CD4-positive, alpha-beta T cell (primary cell): ENCODE data around the gene HIGD1B. TPM values are rescaled to one million over a fixed set of nuclear protein-coding genes. Genes with fewer than 3 reads are reported as not detected.

Experiments used
- ATAC-seq: fragments of 200-7000 bp; cut with Tn5 transposase; one replicate; pipeline ENCODE4 v1.10.0; 2022; ENCODE audit warnings: mild to moderate bottlenecking; ENCODE audit not compliant: poor library complexity
- CTCF ChIA-PET: fragments of 350-600 bp; sonication (Branson Sonifier 250); formaldehyde crosslinking; loops from one replicate; lab custom pipeline; 2021; ENCODE audit warnings: antibody characterized with exemption, inconsistent platforms; lab: Charles Lee
- POLR2A ChIA-PET: fragments of 350-600 bp; sonication (Branson Sonifier 250); formaldehyde crosslinking; loops from one replicate; lab custom pipeline; 2021; ENCODE audit warnings: antibody characterized with exemption, inconsistent platforms; lab: Charles Lee
- DNase-seq, 14 experiments: peaks; one replicate each; pipeline ENCODE4 v3.0.0-alpha.2; 2013 to 2020; ENCODE audit warnings: mixed read lengths in 2 of 14
- H3K27ac ChIP-seq, 2 donors: one replicate each; pipeline versions ENCODE4 v1.5.1 to v1.7.0; 2013; ENCODE audit warnings: low read length in 2 of 2, low read depth in 1 of 2, mild to moderate bottlenecking in 1 of 2
- H3K27me3 ChIP-seq, 2 experiments: 1 replicate in 1 of 2; 2 replicates in 1 of 2; pipeline versions ENCODE4 v1.6.1 to v1.7.0; 2013; ENCODE audit warnings: low read length in 2 of 2, control low read depth in 1 of 2, mild to moderate bottlenecking in 1 of 2, moderate library complexity in 1 of 2; ENCODE audit not compliant: insufficient read depth in 2 of 2, control insufficient read depth in 1 of 2
- H3K36me3 ChIP-seq: one replicate; pipeline ENCODE4 v1.6.1; 2013; ENCODE audit warnings: low read length, control low read depth; ENCODE audit not compliant: insufficient read depth
- H3K4me1 ChIP-seq: one replicate; pipeline ENCODE4 v1.6.1; 2013; ENCODE audit warnings: low read length, control low read depth; ENCODE audit not compliant: insufficient read depth
- H3K4me3 ChIP-seq: one replicate; pipeline ENCODE4 v1.5.1; 2013; ENCODE audit warnings: mild to moderate bottlenecking, low read length, moderate library complexity
- H3K9me3 ChIP-seq, 2 experiments: 1 replicate in 1 of 2; 2 replicates in 1 of 2; pipeline versions ENCODE4 v1.6.1 to v1.7.0; 2013; ENCODE audit warnings: low read length in 2 of 2, mild to moderate bottlenecking in 2 of 2, control low read depth in 1 of 2, moderate library complexity in 1 of 2; ENCODE audit not compliant: control insufficient read depth in 1 of 2, insufficient read depth in 1 of 2
- H3K27ac Mint-ChIP-seq: one replicate; pipeline ENCODE4 v1.8.0; 2020; ENCODE audit warnings: mixed read lengths
- H3K27me3 Mint-ChIP-seq: one replicate; pipeline ENCODE4 v1.8.0; 2021; ENCODE audit warnings: mixed read lengths
- H3K36me3 Mint-ChIP-seq: one replicate; pipeline ENCODE4 v1.8.0; 2021; ENCODE audit warnings: low read depth, mixed read lengths
- H3K4me1 Mint-ChIP-seq: one replicate; pipeline ENCODE4 v1.8.0; 2021; ENCODE audit warnings: low read depth, mixed read lengths
- H3K4me3 Mint-ChIP-seq: one replicate; pipeline ENCODE4 v1.8.0; 2020; ENCODE audit warnings: mild to moderate bottlenecking, mixed read lengths
- H3K9me3 Mint-ChIP-seq: one replicate; pipeline ENCODE4 v1.8.0; 2020; ENCODE audit warnings: mixed read lengths
- CTCF ChIP-seq: fragments of 200-600 bp; IDR thresholded peaks from one replicate; pipeline ENCODE4 v1.8.0; 2022; ENCODE audit warnings: antibody characterized with exemption, mild to moderate bottlenecking
- intact Hi-C, 2 experiments: fragments of 100-400 bp; cut with DNase I in 1 of 2; cut with micrococcal nuclease in 1 of 2; formaldehyde crosslinking; loops; one replicate each; pipeline versions ENCODE4 v1.15.1 to v1.9.0; 2023 to 2025; cut with DNase I, micrococcal nuclease
- total RNA-seq, 174 experiments: library from RNA in 2 of 174; stranded (reverse) in 2 of 174; gene quantifications; one replicate each; pipeline ENCODE4 v1.2.3 and lab custom pipeline; 2021 to 2026

Gene HIGD1B
- total RNA-seq, 2 experiments from 2014 or later, result not detected

- Mint-ChIP-seq H3K27ac (no peak overlapping the region), H3K4me3 (no peak overlapping the region), H3K36me3 (no peaks in the 10 kb centered on the region), H3K9me3 (no peaks in the 10 kb centered on the region), H3K27me3 (no peaks in the 10 kb centered on the region), H3K4me1 (no peaks in the 10 kb centered on the region)
- ChIA-PET POLR2A (no interaction called here), CTCF (no interaction called here)
- no peaks in the 10 kb centered on the region for H3K9me3 ChIP-seq
- ATAC-seq (no peak), DNase-seq (no peak)
- intact Hi-C loops, result no loop called here
- no peaks in the 10 kb centered on the region for H3K4me1 ChIP-seq
- no peak for TF ChIP-seq CTCF
- no peak overlapping the region for H3K4me3 ChIP-seq
- H3K27me3 ChIP-seq, result no peaks in the 10 kb centered on the region
- H3K36me3 ChIP-seq, result no peaks in the 10 kb centered on the region
- H3K27ac ChIP-seq, result no peak overlapping the region
Observed at GRCh38 chr17:44842748-44843147, 4.9 kb upstream of the HIGD1B start.

- Histone ChIP-seq H3K36me3 (no peaks in the 10 kb centered on the region), H3K27ac (no peak overlapping the region), H3K9me3 (no peaks in the 10 kb centered on the region), H3K4me1 (no peaks in the 10 kb centered on the region), H3K4me3 (no peak overlapping the region), H3K27me3 (no peaks in the 10 kb centered on the region)
- TF ChIP-seq CTCF, result no peak
- intact Hi-C loops, result no loop called here
- Mint-ChIP-seq H3K4me1 (no peaks in the 10 kb centered on the region), H3K27ac (no peak overlapping the region), H3K36me3 (no peaks in the 10 kb centered on the region), H3K9me3 (no peaks in the 10 kb centered on the region), H3K4me3 (no peak overlapping the region), H3K27me3 (no peaks in the 10 kb centered on the region)
- DNase-seq (no peak), ATAC-seq (no peak)
- POLR2A ChIA-PET, result no interaction called here
- CTCF ChIA-PET, result no interaction called here
Observed at GRCh38 chr17:44844390-44844830, 3.3 kb upstream of the HIGD1B start.

- H3K4me3 Mint-ChIP-seq, result no peak overlapping the region
- no peaks in the 10 kb centered on the region for H3K4me1 Mint-ChIP-seq
- ChIA-PET POLR2A (interaction anchor here (0.5 kb wide), 1 partner anchor 44 kb away, joined by 3 read pairs; no protein-coding TSS in a partner anchor), CTCF (no interaction called here)
- no peak overlapping the region for H3K27ac ChIP-seq
- H3K4me3 ChIP-seq, result no peak overlapping the region
- H3K9me3 ChIP-seq, result no peaks in the 10 kb centered on the region
- H3K27ac Mint-ChIP-seq, result no peak overlapping the region
- ATAC-seq (no peak), DNase-seq (no peak)
- H3K9me3 Mint-ChIP-seq, result no peaks in the 10 kb centered on the region
- TF ChIP-seq CTCF, result no peak
- intact Hi-C loops, result no loop called here
- H3K27me3 Mint-ChIP-seq, result no peaks in the 10 kb centered on the region
- peaks cover 13% of the 10 kb centered on the region for H3K36me3 ChIP-seq
- H3K4me1 ChIP-seq, result no peaks in the 10 kb centered on the region
- peaks cover 16% of the 10 kb centered on the region for H3K36me3 Mint-ChIP-seq
- H3K27me3 ChIP-seq, result no peaks in the 10 kb centered on the region
Observed at GRCh38 chr17:44846206-44846605, 1.5 kb upstream of the HIGD1B start.
